Heart left ventricle (tissue), 13 donors: ENCODE data around the gene FMO4.

Source experiments
- POLR2A ChIP-seq, 2 donors: fragments of 450-650 bp; IDR thresholded peaks; one replicate each; pipeline ENCODE4 v1.6.1; 2017; ENCODE audit warnings: antibody characterized with exemption in 2 of 2, mild to moderate bottlenecking in 2 of 2, moderate library complexity in 2 of 2
- TF ChIP-seq, protein P1 (sequence below), 12 donors: fragments of 200-600 bp; sonication (generic) in 4 of 12; IDR thresholded peaks; one replicate each; pipeline versions ENCODE4 v1.5.0 to v1.8.0; 2018 to 2022; ENCODE audit warnings: antibody characterized with exemption in 12 of 12, mild to moderate bottlenecking in 5 of 12
- donor health status: ischemic (EF 13 %, LVEDD 7.1; RV severe dilation, severe dysfunction).
- donor health status: DM: no; HTN: yes; CAD: no.
- donor health status: DM: no; HTN: no; CAD: no.
- donor health status: ischemic (EF 25% LVEDD 6.9; RV normal size, moderate dysfunction).
- donor health status: ischemic (EF 25% LVEDD 5.7; RV mildly dilated, moderate dysfunction).
- donor health status: ischemic (EF 35%, LVEDD 5.7; RV mildly dilated, moderate dysfunction).
- donor health status: nonischemic (EF 11% LVEDD 7.7; RV severe dilation, severe dysfunction).
- donor health status: DM: yes; HTN: yes; CAD: no.
- donor health status: PGD.
- donor health status: ischemic (EF 29% LVEDD 5.4; RV normal size, mild dysfunction).
- donor health status: nonischemic (EF 23%, LVEDD 6.1; RV moderate dilation, normal function).

DNA sequence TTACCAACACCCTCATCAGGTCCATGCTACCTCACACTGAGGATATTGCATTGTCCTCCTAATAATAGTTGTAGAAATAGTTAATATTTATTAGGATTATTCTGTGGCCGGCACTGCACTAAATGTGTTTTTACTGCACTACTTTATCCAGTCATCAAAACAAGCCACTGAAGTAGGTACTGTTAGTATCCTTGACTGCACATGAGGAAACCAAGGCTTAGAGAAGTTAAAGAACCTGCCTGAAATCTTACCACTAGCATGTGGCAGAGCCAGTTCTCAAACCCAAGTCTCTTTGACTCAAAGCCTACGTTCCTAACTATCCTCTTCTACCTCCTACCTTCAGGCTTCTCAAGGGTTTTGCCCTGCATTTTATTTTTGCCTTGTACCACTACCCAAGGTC, 34.7 kb upstream of the FMO4 start:
- TF ChIP-seq, protein P1, sequence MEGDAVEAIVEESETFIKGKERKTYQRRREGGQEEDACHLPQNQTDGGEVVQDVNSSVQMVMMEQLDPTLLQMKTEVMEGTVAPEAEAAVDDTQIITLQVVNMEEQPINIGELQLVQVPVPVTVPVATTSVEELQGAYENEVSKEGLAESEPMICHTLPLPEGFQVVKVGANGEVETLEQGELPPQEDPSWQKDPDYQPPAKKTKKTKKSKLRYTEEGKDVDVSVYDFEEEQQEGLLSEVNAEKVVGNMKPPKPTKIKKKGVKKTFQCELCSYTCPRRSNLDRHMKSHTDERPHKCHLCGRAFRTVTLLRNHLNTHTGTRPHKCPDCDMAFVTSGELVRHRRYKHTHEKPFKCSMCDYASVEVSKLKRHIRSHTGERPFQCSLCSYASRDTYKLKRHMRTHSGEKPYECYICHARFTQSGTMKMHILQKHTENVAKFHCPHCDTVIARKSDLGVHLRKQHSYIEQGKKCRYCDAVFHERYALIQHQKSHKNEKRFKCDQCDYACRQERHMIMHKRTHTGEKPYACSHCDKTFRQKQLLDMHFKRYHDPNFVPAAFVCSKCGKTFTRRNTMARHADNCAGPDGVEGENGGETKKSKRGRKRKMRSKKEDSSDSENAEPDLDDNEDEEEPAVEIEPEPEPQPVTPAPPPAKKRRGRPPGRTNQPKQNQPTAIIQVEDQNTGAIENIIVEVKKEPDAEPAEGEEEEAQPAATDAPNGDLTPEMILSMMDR (IDR thresholded peaks at IDR 0.05), result no peak
- no peak for TF ChIP-seq POLR2A (IDR thresholded peaks at IDR 0.05)
